HG02852 (cell line): ENCODE results near the gene ATP8B4.
"Not testable (repeated sequence)": the region's sequence is repeated elsewhere in the genome, so short reads cannot be mapped to it uniquely, and the experiment has no call there.

Source experiments
- ATAC-seq: cut with Tn5 transposase; IDR thresholded peaks from one replicate; pipeline ENCODE4 v1.9.1; 2021; ENCODE audit warnings: mild to moderate bottlenecking, moderate library complexity; ENCODE audit not compliant: unreplicated experiment

The ATP8B4 gene

DNA sequence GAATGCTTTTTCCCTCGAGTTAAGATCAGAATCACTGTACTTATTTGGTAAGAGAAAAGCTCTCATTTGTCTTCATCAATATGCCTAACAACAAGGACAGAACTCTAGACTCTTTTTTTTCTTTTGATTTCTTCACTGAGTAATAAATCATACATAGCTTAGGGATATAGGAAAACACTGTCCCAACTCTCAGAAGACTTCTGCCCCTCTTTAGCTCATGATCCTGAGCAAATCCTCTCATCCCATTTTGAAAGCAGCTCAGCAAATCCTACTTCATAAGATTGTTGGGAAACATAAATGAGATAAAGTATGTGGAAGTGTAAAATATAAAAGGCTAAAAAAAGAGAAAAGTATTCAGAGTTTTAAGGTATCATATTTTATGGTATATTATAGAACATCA lies 141.7 kb downstream of the ATP8B4 start:
- ATAC-seq, result no peak

DNA sequence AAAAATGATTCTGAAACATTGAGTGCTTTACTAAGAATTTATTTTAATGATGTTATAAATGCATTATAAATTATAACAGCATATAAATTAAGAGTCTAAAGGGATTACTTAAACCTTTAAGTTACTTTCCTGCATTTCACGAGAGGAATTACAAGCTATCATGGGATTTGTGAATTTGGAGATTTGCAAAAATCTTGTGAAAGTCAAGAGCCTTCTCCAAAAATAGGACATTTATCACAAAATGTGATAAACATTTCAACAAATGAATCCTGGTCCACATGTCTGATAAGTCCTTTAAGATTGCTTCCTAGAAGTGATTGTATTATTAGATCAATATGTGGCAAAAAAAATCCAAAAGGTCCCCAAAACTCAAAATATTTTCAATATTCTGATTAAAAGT lies 154.5 kb downstream of the ATP8B4 start:
- no peak for ATAC-seq

- no peak for ATAC-seq
These were observed 155.0 kb downstream of the ATP8B4 start for GRCh38 chr15:49964061-49964460.

DNA sequence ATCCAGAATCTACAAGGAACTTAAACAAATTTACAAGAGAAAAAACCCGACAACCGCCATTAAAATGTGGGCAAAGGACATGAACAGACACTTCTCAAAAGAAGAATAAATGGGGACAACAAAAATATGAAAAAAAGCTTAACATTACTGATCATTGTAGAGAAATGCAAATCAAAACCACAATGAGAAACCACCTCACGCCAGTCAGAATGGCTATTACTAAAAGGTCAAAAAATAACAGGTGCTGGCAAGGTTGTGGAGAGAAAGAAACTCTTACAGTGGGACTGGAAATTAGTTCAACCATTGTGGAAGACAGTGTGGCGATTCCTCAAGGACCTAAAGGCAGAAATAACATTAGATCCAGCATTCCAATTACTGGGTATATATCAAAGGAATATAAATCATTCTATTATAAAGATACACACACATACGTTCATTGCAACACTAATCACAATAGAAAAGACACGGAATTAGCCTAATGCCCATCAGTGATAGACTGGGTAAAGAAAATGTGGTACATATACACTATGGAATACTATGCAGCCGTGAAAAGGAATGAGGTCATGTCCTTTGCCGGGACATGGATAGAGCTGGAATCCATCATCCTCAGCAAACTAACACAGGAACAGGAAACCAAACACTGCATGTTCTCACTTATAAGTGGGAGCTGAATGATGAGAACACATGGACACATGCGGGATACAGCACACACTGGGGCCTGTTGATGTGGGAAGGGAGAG lies 155.8 kb downstream of the ATP8B4 start:
- ATAC-seq, result not testable (repeated sequence)

DNA sequence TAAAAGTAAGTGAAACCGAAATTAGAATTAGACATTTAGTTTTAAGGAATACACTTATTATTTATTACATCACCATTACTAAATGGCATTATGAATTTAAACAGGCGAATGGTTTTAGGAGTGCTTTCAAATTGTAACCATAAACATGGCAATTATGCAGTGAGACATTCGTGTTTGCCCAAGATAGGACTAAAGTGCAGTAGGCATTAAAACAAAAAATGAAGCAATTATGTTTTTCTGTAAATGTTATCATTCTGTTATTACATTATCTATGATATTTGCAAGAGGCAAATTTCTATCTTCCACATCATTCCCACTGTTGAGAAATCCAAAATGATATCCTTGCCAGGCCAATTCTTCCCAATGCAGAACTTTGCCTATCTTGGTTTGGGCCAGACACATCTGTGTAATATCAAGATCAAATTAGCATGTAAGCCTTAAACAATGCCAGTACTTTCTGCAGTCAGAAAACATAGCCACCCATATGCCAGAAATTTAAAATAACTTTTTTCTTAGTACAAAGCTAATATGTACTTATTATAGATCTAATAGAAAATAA lies 156.9 kb downstream of the ATP8B4 start:
- no peak for ATAC-seq

- ATAC-seq, result no peak
These were observed 165.6 kb downstream of the ATP8B4 start for GRCh38 chr15:49953421-49953820.

DNA sequence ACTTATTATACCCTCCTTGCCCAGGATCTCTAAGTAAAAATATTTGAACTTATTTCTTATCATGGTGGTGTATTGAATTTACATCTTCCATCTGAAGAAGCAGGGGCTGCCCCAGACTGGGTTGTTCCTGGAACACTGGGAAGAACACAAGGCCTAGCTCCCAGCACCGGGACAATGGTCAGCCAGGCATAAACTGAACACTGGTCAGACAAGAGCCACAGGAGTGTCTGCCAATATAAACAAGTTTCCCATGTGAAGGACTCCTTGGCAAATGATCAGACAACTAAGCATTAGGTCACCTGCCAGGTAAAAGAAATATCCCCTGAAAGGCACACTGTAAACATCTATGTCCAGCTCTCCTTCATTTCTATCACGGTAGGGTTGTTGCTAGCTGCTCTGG lies 172.4 kb downstream of the ATP8B4 start:
- ATAC-seq, result no peak

GRCh38 chr15:49934487-49934886 lies 184.5 kb downstream of the ATP8B4 start:
- ATAC-seq, result no peak

- ATAC-seq, result no peak
These were observed 191.7 kb downstream of the ATP8B4 start for GRCh38 chr15:49927189-49927861.

- no peak for ATAC-seq
These were observed 192.3 kb downstream of the ATP8B4 start for GRCh38 chr15:49926740-49927139.

DNA sequence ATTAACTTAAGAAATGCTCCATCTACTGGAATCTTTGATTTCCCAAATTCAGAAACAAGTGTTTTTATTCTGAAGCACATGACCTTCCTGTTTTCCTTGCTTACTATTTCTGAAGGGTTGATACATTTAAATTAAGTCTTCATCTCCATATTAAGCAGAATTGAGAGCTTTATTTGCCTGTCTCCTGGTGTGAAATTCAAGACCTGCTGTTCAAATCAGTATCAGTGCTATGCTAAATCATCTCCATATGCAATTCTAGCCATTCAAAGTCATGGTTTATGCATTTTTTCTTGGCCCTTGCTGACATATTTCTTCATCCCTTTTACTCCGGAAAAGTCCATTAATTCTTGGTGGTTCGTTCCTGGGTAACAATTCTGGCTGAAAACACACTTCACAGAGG lies 195.4 kb downstream of the ATP8B4 start:
- no peak for ATAC-seq

DNA sequence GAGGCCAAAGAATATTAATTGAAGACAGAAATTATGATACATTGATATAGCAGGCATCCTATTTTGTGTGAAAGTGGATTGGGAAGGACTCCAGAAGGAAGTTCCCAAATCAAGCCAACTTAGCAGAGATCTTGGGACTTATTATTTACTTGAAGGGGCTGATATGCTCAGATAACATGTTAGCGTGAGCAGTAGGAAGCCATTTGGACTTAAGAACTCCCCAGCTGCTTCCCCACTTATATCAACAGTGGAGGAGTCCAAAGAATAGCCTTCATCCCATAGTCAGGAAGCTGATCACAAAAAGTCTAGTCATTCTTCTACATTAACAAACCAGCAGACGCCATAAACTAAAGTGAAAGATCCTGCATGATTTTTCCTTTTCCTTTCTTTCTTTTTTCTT lies 200.0 kb downstream of the ATP8B4 start:
- no peak for ATAC-seq

DNA sequence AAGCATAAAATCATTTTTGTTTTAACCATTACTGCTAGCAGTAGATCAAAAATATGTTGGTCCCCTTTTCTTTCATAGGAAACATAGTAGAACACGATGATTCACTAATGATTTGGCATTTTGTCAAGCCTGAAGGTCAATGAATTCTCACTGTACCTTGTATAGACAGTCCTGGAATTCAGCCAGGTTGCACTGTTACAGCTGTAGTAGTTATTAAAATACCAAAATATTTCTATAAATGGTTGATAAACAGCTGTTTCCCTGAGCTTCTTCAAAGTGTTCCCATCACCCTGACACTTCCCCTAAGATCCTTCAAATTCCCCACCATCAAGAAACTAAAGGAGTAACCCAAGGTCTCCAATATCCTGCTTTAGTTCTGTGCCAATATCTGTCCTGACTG lies 200.9 kb downstream of the ATP8B4 start:
- ATAC-seq, result no peak

- ATAC-seq, result no peak
These were observed 202.0 kb downstream of the ATP8B4 start for GRCh38 chr15:49916998-49917397.

DNA sequence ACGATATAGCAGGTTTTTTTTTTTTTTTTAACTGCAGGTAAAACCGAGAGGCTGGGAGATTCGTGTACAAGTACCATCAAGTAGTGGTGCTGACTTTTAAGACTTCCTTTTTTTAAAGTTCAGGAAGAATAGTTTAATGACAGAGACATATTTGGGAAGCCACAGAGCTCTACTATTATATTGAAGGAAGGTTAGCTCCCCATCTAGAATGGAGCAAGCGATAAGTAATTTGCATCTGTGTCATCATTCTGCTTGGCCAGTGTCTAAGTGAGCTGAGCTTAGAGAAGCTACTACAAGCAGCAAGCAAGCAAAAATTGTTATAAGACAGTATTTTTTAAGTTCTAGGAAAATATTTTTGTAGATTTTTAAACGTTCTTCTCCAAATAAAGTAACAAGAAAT lies 203.2 kb downstream of the ATP8B4 start:
- no peak for ATAC-seq

DNA sequence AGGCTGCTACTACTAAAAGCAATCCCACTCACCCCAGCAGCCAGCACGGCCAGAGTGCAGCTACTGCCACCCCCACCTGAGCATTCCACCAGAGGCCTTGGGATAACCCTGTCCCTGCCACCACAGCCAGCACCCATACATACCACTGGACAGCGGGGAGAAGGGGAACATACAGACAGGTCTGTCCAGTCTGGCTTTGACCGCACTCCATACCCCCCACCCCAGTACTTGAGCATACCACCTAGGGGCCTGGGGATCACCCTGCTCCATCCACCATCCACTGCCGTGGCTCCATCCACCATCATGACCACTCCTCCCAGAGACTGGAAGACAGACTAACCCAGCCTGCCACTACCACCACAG lies 210.1 kb downstream of the ATP8B4 start:
- ATAC-seq, result no peak

DNA sequence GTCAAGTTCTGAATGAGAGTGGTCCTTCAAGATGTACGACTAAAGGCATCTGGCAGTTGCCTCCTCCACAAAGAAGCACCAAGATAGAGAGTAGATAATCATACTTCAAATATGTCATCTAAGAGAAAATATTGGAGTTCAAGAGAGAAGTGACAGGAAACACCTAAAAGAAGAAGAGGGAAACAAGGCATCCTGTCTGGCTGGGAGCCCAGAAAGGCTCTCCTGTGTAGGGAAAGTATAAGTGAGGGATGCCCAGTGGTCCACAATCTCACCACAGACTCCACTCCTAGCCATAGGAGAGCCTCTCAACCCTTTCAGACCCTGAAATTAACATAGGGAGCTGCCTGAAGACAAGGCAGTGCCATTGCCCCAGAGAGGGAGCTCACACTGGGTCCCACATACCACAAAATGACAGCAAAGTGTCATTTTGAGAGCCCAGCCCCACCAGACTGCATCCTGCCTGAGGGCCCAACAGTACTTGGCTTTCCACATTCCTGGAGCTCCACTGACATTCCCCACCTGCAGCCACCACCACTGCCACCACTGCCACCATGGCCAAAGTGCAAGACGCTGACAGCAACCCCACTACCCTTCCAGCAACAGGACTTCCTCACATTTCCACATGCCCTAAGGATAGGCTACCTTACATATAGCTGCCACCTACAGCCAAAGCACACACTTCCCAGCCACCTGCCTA lies 210.6 kb downstream of the ATP8B4 start:
- ATAC-seq, result no peak

- ATAC-seq, result no peak
These were observed 212.1 kb downstream of the ATP8B4 start for GRCh38 chr15:49906966-49907365.

GRCh38 chr15:49905221-49905620 lies 213.8 kb downstream of the ATP8B4 start:
- no peak for ATAC-seq

- ATAC-seq, result no peak
These were observed 214.7 kb downstream of the ATP8B4 start for GRCh38 chr15:49904296-49904695.

- no peak for ATAC-seq
These were observed 216.1 kb downstream of the ATP8B4 start for GRCh38 chr15:49902685-49903501.
